Stimulated activated CD4-positive, alpha-beta T cell treated with anti-CD3 and anti-CD28 coated beads, Interleukin-15, amount 100 ng/mL, for 1 hour (primary cell): ENCODE measurements around the gene BRF1.
A peak's percentile ranks its signal among the peaks of the same experiment; 100 is the strongest.

Source experiments
- DNase-seq, 2 donors: peaks; one replicate each; pipeline ENCODE4 v3.0.0-alpha.2; 2020; ENCODE audit warnings: low read depth in 1 of 2, low spot score in 1 of 2

Gene BRF1

DNA sequence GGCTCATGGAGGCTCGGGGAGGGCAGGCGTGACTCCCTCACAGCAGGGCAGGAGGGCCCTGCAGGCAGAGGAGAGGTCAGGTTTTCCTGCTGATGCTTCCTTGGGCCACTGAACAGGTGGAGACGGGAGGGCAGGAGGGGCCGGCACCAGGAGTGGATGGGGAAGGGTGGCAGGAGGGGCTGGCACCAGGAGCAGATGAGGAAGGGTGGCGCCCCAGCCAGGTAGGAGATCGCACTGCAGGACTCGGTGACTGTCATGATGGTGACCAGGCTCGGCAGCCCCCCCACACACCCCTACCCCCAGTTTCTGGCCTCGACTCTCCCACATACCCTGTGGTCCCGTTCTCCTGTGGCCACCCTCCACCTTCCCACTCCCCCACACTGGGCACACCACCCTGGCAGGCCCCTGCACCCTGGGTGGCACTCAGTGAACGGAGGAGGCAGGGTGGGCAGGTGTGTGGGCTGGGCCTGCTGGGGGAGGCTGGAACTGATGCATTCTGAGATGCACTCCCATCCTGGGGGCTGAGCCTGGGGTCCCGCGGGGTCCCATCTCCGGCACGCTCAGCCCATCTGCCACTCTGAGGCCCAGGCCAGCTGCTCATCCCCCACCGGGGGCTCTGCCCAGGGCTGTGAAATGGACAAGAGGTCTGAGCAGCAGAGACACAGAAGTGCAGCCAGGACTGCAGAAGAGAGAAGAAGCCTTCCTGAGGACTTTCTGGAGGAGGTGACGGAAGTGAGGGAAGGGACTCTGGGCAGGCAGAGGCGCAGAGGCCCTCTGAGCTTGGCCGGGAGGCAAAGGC is 122.5 kb downstream of the BRF1 start:
- no peak for DNase-seq

GRCh38 chr14:105177082-105177481 is 123.7 kb downstream of the BRF1 start:
- no peak for DNase-seq

DNA sequence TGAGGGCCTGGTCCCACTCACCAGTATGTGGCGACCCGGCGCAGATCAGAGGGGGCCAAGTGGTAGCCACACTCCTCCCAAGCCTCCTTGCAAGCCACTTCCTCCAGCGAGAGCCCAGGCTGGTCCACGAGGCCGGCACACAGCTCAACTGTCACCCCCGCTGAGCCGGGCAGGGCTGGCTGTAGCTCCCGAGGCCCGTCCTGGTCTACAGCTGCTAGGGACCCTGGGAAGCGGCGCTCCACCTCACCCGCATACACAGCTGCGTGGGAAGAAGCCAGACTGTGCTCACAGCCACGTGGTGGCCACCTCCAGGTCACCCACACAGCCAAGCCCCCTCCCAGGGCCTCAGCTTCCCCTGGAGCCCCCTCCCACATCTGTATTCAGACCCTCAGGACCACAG is 124.3 kb downstream of the BRF1 start:
- no peak for DNase-seq

DNA sequence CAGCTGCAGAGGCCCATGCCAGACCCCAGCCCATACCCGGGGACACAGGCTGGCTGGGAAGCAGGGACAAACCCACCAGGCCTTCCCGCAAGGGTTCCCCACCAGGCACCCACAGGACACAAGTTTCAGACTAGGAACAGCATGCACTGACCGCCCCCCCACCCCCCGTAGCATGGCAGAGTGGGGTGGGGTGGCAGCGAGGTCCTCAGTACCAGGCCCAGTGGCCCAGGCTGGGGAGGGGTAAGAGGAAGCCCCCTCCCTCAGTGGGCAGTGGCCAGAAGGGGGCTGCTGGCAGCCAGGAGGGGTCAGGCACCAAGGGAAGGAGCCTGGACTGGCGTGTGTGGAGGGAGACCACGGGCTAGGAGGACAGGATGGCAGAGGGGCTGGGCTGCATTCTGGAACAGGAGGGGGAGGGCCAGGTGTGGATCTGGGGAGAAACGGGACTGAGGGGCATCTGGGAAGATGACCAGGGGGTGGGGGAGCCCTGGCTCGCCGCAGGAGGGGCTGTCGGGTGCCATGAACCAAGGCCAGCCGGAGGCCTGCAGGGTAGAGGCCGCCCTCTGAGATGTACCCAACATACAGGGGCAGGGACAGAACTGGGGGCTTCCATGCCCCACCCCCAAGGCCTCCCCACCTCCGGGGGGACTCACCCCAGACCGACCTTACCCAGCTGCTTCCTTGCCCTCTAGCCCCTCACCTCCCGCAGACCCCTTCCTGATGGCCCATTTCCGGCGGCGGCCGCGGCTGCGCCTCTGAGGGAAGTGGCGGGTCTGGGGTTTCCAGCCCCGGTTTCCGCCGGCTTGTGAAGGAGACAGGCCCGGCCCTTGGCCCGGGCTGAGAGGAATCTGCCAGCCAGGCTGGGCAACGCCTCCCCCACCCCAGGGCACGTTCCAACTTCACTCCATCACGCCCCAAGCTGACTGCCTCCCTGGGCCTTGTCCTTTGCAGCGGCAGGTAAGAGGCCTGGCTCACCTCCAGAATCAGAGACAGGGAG is 126.6 kb downstream of the BRF1 start:
- DNase-seq: peak in 1 of 2 donors; percentile 19

GRCh38 chr14:105173145-105173544 is 127.7 kb downstream of the BRF1 start:
- DNase-seq: no peak

GRCh38 chr14:105172476-105172875 is 128.3 kb downstream of the BRF1 start:
- DNase-seq: no peak

GRCh38 chr14:105171004-105171673 is 129.7 kb downstream of the BRF1 start:
- DNase-seq: no peak

GRCh38 chr14:105169776-105170655 is 130.8 kb downstream of the BRF1 start:
- no peak for DNase-seq

GRCh38 chr14:105168979-105169507 is 131.8 kb downstream of the BRF1 start:
- peak in 1 of 2 donors; percentile 18 for DNase-seq

DNA sequence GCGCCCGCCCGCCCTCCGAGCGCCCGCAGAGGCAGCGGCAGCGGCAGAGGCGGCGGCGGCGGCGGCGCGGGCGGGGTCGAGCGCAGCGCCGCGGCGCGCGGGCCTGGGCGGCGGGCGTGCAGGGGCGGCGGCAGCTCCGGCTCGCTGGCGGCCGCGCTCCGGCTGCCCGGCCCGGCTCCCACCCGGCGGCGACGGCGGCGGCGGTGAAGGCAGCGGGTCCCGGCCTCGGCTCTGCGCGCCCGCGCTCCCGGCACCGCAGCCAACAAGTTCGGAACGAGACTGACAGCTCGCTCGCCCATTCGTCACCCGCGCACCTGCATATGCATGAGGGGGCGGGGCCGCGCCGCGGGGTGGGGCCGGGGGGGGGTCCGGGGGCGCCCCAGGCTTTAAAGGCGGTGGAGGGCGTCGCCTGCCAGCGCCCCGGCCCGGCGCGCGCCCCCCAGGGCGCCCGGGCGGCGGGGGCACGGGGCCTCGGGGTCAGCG is 132.3 kb downstream of the BRF1 start, which contains the start of gene JAG2:
Gene JAG2 (minus strand): TSS at position 281 of the 483 bp plus-strand sequence. CDS start 356 bp downstream, outside the sequence.
- peak in 1 of 2 donors; percentile 36 for DNase-seq

- no peak for DNase-seq
These were observed 132.7 kb downstream of the BRF1 start for GRCh38 chr14:105168093-105168420.

- no peak for DNase-seq
These were observed 133.3 kb downstream of the BRF1 start for GRCh38 chr14:105167303-105168092.

DNA sequence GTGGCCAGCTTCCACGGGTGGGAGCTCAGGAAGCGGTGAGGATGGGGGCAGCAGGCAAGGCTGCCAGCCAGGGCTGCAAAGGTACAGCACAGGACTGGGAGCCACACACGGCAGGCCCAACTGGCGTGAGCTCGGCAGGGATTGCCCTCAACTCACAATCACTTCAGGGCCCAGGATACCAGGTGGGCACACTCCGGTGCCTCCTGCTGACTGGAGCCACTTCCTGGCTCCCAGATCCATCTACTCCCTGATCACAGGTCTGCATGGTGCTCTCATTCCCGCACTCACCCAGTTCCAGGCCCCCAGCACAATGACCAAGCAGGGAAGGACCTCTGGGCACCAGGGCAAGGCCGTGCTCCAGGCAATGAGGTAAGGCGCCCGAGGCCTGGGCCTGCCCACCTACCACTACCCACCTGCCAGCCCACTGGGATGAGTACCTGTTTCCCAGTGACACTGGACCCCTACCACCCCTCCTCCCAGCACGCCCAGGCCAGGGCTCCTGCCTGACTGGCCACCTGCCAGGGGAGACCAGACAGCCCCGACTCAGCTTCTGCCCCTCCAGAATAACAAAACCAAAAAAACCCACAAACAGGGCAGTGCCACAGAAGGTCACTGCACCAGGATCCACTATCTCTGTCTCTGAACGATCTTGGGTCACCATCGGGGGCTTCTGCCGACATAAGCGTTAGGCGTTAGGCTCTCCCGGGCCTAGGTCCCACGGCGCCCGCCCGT is 134.1 kb downstream of the BRF1 start:
- no peak for DNase-seq

DNA sequence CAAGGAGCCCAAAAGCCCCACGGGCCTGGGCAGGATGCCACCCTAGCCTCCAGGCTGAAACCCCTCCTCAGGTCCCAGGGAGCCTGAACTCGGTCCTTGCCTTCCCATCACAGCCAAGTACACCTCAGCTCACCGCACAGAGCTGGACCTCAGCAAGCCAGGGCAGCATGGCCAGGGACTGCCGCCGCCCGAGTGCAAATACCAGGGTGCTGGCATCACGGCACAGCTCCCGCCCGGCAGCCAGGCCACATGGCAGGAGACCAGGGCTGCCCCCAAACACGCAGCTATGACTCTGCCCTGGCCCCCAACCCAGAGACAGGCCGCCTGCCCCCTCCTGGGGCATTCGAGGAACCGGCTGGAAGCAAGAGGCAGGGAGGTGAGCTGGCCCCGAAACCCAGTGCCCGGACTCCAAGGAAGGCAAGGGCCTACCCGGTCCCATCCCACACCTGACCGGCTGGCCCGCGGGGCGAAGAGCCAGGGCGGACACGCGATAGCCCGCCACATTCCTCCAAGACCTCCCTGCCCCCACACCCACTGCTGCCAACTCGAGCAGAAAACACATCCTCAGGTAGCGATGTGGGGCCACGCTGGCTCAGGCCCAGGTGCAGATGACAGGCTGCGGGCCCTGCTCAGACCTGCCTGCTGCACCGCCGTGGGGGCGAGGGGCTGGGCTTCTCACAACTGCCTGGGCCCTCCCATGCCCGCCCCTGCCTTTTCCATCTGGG is 134.9 kb downstream of the BRF1 start:
- DNase-seq: no peak

GRCh38 chr14:105165134-105165704 is 135.6 kb downstream of the BRF1 start:
- no peak for DNase-seq

GRCh38 chr14:105163040-105163742 is 137.6 kb downstream of the BRF1 start:
- DNase-seq: no peak

GRCh38 chr14:105162669-105162979 is 138.2 kb downstream of the BRF1 start:
- DNase-seq: no peak
